ENCODE results near the gene ABHD8. TPM values are rescaled to one million over a fixed set of nuclear protein-coding genes. Genes with fewer than 3 reads are reported as not detected.

Gene ABHD8
- total and polyA plus RNA-seq, 2 of the 13 experiments (the other 11 are each of a cell fraction or from before 2014, with no cell fraction given) = 6.3 to 7.2 TPM

DNA sequence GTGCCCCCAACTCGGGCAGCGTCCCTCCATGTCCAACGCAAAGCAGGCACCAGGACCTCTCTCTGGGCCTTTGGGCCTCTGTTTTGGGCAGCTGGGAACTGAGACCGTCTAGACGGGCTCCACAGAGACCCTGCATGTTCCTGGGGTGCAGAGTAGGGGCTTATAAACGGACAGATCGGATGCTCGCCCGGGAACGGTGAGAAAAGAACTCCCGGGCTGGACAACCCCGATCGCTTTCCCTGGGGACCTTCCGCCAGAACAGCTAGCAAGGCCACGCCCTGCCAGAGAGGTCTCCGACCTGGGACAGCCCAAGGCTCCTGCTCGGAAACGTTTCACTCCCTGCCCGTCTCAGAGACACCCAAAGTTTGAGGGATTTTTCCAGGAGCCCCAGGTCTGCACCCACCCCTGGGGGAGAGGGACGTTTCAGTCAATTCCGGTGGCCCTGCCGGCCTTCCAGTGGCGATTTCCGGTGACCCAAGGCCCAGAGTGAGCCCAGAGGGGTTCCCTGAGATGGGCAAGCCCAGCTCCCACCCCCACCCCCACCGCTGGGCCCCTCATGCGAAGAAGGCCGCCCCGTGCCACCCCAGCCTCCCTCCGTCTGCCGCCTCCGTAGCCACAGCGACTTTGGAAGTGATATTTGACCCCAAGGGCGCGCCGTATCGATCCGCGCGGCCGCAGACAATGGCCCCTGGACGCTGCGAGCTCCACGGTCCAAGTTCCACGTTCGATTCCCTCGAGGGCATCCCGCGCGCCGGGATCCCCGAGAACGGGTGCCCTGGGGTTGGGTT, 59.2 kb downstream of the ABHD8 start (continued):
- TF ChIP-seq, protein P1, sequence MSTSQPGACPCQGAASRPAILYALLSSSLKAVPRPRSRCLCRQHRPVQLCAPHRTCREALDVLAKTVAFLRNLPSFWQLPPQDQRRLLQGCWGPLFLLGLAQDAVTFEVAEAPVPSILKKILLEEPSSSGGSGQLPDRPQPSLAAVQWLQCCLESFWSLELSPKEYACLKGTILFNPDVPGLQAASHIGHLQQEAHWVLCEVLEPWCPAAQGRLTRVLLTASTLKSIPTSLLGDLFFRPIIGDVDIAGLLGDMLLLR (CRISPR knock-in tag; IDR thresholded peaks at IDR 0.05) = no peak
- TF ChIP-seq KMT2A (CRISPR knock-in tag; IDR thresholded peaks at IDR 0.05) = peak; percentile 68
- TF ChIP-seq ARID2 (CRISPR knock-in tag; IDR thresholded peaks at IDR 0.05; ENCODE audit: borderline replicate concordance) = no peak
- TF ChIP-seq ONECUT2 (CRISPR knock-in tag; IDR thresholded peaks at IDR 0.05) = peak; percentile 99
- TF ChIP-seq ATF1 (CRISPR knock-in tag; IDR thresholded peaks at IDR 0.05) = no peak
- 0 out of 2 replicates have a peak, but pooled peaks have one; percentile 56 for TF ChIP-seq ZNF264 (CRISPR knock-in tag; IDR thresholded peaks at IDR 0.05)
- TF ChIP-seq REXO4 (CRISPR knock-in tag; IDR thresholded peaks at IDR 0.05; ENCODE audit: borderline replicate concordance) = no peak
- TF ChIP-seq, protein P2, sequence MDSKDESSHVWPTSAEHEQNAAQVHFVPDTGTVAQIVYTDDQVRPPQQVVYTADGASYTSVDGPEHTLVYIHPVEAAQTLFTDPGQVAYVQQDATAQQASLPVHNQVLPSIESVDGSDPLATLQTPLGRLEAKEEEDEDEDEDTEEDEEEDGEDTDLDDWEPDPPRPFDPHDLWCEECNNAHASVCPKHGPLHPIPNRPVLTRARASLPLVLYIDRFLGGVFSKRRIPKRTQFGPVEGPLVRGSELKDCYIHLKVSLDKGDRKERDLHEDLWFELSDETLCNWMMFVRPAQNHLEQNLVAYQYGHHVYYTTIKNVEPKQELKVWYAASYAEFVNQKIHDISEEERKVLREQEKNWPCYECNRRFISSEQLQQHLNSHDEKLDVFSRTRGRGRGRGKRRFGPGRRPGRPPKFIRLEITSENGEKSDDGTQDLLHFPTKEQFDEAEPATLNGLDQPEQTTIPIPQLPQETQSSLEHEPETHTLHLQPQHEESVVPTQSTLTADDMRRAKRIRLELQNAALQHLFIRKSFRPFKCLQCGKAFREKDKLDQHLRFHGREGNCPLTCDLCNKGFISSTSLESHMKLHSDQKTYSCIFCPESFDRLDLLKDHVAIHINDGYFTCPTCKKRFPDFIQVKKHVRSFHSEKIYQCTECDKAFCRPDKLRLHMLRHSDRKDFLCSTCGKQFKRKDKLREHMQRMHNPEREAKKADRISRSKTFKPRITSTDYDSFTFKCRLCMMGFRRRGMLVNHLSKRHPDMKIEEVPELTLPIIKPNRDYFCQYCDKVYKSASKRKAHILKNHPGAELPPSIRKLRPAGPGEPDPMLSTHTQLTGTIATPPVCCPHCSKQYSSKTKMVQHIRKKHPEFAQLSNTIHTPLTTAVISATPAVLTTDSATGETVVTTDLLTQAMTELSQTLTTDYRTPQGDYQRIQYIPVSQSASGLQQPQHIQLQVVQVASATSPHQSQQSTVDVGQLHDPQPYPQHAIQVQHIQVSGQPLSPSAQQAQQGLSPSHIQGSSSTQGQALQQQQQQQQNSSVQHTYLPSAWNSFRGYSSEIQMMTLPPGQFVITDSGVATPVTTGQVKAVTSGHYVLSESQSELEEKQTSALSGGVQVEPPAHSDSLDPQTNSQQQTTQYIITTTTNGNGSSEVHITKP (CRISPR knock-in tag; IDR thresholded peaks at IDR 0.05; ENCODE audit: low read depth) = no peak
- peak; percentile 85 for TF ChIP-seq ZMYM2 (CRISPR knock-in tag; IDR thresholded peaks at IDR 0.05)
- no peak for TF ChIP-seq CBX5 (CRISPR knock-in tag; IDR thresholded peaks at IDR 0.05; ENCODE audit: borderline replicate concordance)
- no peak for TF ChIP-seq PAWR (CRISPR knock-in tag; IDR thresholded peaks at IDR 0.05; ENCODE audit: borderline replicate concordance)
- no peak for TF ChIP-seq MIER2 (CRISPR knock-in tag; IDR thresholded peaks at IDR 0.05)
- no peak for TF ChIP-seq ZNF724P (CRISPR knock-in tag; IDR thresholded peaks at IDR 0.05; ENCODE audit: borderline replicate concordance)
- TF ChIP-seq ZNF709 (CRISPR knock-in tag; IDR thresholded peaks at IDR 0.05) = peak; percentile 17; the same call in 1 of the 2 replicates
- peak; percentile 35; the same call in 1 of the 2 replicates for TF ChIP-seq MEF2D (CRISPR knock-in tag; IDR thresholded peaks at IDR 0.05)
- TF ChIP-seq SP5 (CRISPR knock-in tag; IDR thresholded peaks at IDR 0.05; ENCODE audit: borderline replicate concordance, low read depth) = peak; percentile 58
- peak; percentile 67; the same call in 1 of the 2 replicates for TF ChIP-seq SALL1 (CRISPR knock-in tag; IDR thresholded peaks at IDR 0.05)
- TF ChIP-seq, protein P3, sequence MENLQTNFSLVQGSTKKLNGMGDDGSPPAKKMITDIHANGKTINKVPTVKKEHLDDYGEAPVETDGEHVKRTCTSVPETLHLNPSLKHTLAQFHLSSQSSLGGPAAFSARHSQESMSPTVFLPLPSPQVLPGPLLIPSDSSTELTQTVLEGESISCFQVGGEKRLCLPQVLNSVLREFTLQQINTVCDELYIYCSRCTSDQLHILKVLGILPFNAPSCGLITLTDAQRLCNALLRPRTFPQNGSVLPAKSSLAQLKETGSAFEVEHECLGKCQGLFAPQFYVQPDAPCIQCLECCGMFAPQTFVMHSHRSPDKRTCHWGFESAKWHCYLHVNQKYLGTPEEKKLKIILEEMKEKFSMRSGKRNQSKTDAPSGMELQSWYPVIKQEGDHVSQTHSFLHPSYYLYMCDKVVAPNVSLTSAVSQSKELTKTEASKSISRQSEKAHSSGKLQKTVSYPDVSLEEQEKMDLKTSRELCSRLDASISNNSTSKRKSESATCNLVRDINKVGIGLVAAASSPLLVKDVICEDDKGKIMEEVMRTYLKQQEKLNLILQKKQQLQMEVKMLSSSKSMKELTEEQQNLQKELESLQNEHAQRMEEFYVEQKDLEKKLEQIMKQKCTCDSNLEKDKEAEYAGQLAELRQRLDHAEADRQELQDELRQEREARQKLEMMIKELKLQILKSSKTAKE (CRISPR knock-in tag; IDR thresholded peaks at IDR 0.05; ENCODE audit: borderline replicate concordance) = peak; percentile 98
